Spinal cord (tissue), 10 donors: ENCODE measurements around the gene CASP10. TPM values are rescaled to one million over a fixed set of nuclear protein-coding genes. Genes with fewer than 3 reads are reported as not detected.

Experiments used
- DNase-seq, 6 donors: peaks; one replicate each; pipeline versions ENCODE4 v3.0.0 to v3.0.0-alpha.2; 2013 to 2015; ENCODE audit warnings: low spot score in 6 of 6, low read depth in 4 of 6
- H3K27ac ChIP-seq: one replicate; pipeline ENCODE4 v1.5.1; 2013; ENCODE audit warnings: low read depth, low read length, control low read depth
- H3K27me3 ChIP-seq: one replicate; pipeline ENCODE4 v1.6.1; 2013; ENCODE audit warnings: low read length; ENCODE audit not compliant: control insufficient read depth, insufficient read depth
- H3K36me3 ChIP-seq: one replicate; pipeline ENCODE4 v1.6.1; 2013; ENCODE audit warnings: low read length; ENCODE audit not compliant: control insufficient read depth, insufficient read depth
- H3K4me1 ChIP-seq: one replicate; pipeline ENCODE4 v1.6.1; 2013; ENCODE audit warnings: low read length; ENCODE audit not compliant: control insufficient read depth, insufficient read depth
- H3K4me3 ChIP-seq: one replicate; pipeline ENCODE4 v1.5.1; 2013; ENCODE audit warnings: low read depth, low read length, control low read depth
- H3K9me3 ChIP-seq: one replicate; pipeline ENCODE4 v1.6.1; 2013; ENCODE audit warnings: low read length; ENCODE audit not compliant: control insufficient read depth, insufficient read depth
- WGBS: methylation state at CpG from one replicate; pipeline ENCODE4 v1.1.5; 2013; ENCODE audit warnings: missing lambda C conversion rate; ENCODE audit not compliant: insufficient coverage; 5-methylcytosine and 5-hydroxymethylcytosine counted together
- polyA plus RNA-seq, 2 donors: library from polyadenylated mRNA; unstranded; fragments of 120-200 nt; gene quantifications; one replicate each; pipeline ENCODE4 v1.2.1, GENCODE V29; 2013; ENCODE audit not compliant: insufficient read length in 2 of 2
- small RNA-seq: library from RNA; depleted of rRNA; stranded (forward); fragments of <200 nt; gene quantifications from one replicate; pipeline ENCODE3, GENCODE V24; 2014; ENCODE audit warnings: low replicate concordance
- total RNA-seq, 2 donors: library from RNA; depleted of rRNA in 1 of 2; stranded (reverse); fragments of 120-200 nt in 1 of 2; fragments of >200 nt in 1 of 2; gene quantifications; one replicate each; pipeline versions ENCODE4 v1.2.3 to v1.2.4, GENCODE V29; 2013 to 2014
- donor health status: healthy.

CASP10 gene
- total and polyA plus RNA-seq, 4 donors = 2.8 to 8.7 (median 6.5) TPM

DNA sequence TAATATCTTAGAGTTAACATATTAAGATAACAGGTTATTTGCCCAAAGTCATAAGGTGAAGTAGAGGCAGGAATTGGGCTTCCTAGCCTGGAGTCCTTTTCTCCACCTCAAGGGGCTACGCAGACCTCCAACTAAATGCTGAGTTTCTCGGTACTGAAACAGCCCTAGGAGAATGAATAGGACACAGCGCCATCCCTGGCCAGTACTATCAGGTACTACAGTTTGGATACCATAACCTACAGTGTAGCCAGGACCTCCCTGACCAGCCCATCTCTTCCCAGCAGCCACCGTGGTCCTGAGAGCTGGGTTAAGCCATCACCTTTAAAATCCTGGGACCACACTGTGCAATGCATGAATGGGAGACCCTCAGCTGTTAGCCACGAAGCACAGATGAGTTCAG lies 93.0 kb downstream of the CASP10 start:
- H3K4me3 ChIP-seq = no peak overlapping the region
- WGBS = 41% methylated on average over 5 of the region's 5 CpGs

GRCh38 chr2:201276511-201276910 lies 93.6 kb downstream of the CASP10 start:
- WGBS = 92% methylated on average over 6 of the region's 6 CpGs
- DNase-seq = no peak
- Histone ChIP-seq H3K27me3 (no peaks in the 10 kb centered on the region), H3K27ac (no peak overlapping the region), H3K4me1 (no peaks in the 10 kb centered on the region), H3K36me3 (no peaks in the 10 kb centered on the region), H3K4me3 (no peak overlapping the region), H3K9me3 (no peaks in the 10 kb centered on the region)

More for the DNA sequence above, 93.0 kb downstream of the CASP10 start:
- Histone ChIP-seq H3K36me3 (no peaks in the 10 kb centered on the region), H3K27me3 (no peaks in the 10 kb centered on the region), H3K4me1 (no peaks in the 10 kb centered on the region), H3K9me3 (no peaks in the 10 kb centered on the region), H3K27ac (no peak overlapping the region)
- no peak for DNase-seq

Small RNA genes within 50 kb of the gene (small RNA-seq; reads per million reads assigned to genes)
- not detected for gene AC007283.2
- not detected for gene MTND4LP13
- not detected for gene RNU7-45P

Other genes with a start within 250 kb of the CASP10 start
- gene ORC2, start 219.5 kb upstream of the CASP10 start, total RNA-seq = 10 to 100 TPM; 18.4 to 20.1 TPM
- gene ORC2, start 219.5 kb upstream of the CASP10 start, polyA plus RNA-seq = 10 to 100 TPM; 12.1 to 18.6 TPM
- 10 to 100 TPM; 17.2 to 49.0 TPM for gene HYCC2, start 111.5 kb upstream of the CASP10 start, total RNA-seq
- gene HYCC2, start 111.5 kb upstream of the CASP10 start, polyA plus RNA-seq = 10 to 100 TPM; 15.2 to 20.5 TPM
- gene NDUFB3, start 111.1 kb upstream of the CASP10 start, total RNA-seq = 100 to 1,000 TPM in 1 of 2 donors, 10 to 100 TPM in 1; 79.0 to 117 TPM
- 100 to 1,000 TPM; 114 to 136 TPM for gene NDUFB3, start 111.1 kb upstream of the CASP10 start, polyA plus RNA-seq
- 10 to 100 TPM; 65.9 to 81.9 TPM for gene CFLAR, start 67.0 kb upstream of the CASP10 start, total RNA-seq
- 10 to 100 TPM; 28.2 to 49.2 TPM for gene CFLAR, start 67.0 kb upstream of the CASP10 start, polyA plus RNA-seq
- gene CASP8, start 77.4 kb downstream of the CASP10 start, total RNA-seq = 10 to 100 TPM; 11.1 to 17.1 TPM
- gene CASP8, start 77.4 kb downstream of the CASP10 start, polyA plus RNA-seq = 1 to 10 TPM; 5.1 to 6.9 TPM
- 1 to 10 TPM; 5.0 to 7.1 TPM for gene FLACC1, start 174.2 kb downstream of the CASP10 start, total RNA-seq
- 1 to 10 TPM; 4.3 to 5.0 TPM for gene FLACC1, start 174.2 kb downstream of the CASP10 start, polyA plus RNA-seq